GM13976 (cell line): Measurements from ENCODE around the gene ATP2B2.

Source experiments
- DNase-seq: peaks from one replicate; pipeline ENCODE4 v3.0.0; 2012; ENCODE audit warnings: low spot score
- in situ Hi-C: fragments of 300-500 bp; cut with MboI; formaldehyde crosslinking; loops from one replicate; pipeline ENCODE4 v1.12.0; 2022; ENCODE audit warnings: low sequenced_read_pairs, mixed read lengths, inconsistent platforms; ENCODE audit not compliant: unreplicated experiment
- TF ChIP-seq, protein P1 (sequence below): IDR thresholded peaks from 2 replicates; pipeline ENCODE4 v1.5.1; 2012; ENCODE audit warnings: borderline replicate concordance, mild to moderate bottlenecking; ENCODE audit not compliant: insufficient read depth; ENCODE audit errors: extremely low read depth, missing control alignments, control extremely low read depth

The ATP2B2 gene

DNA sequence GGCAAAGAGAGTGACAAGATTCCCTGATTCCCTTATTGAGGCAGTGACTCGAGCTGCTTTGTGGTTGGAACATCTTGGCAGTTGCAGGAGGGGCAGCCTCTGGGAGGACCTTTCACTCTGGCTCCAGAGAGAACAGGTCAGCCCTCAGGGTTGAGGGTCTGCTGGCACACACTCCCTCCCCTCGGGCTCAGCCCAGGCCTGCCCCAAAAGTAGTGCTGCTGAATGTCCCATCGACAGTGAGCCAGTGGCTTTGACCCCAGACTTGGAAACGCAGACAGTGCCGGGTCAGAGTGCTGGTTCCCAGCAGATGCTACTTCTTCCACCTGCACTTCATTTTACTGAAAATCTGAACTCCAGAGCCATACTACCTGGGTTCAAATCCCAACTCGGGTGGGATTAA, 25.6 kb upstream of the ATP2B2 start:
- no peak for DNase-seq
- in situ Hi-C loops = no loop called here
- TF ChIP-seq, protein P1, sequence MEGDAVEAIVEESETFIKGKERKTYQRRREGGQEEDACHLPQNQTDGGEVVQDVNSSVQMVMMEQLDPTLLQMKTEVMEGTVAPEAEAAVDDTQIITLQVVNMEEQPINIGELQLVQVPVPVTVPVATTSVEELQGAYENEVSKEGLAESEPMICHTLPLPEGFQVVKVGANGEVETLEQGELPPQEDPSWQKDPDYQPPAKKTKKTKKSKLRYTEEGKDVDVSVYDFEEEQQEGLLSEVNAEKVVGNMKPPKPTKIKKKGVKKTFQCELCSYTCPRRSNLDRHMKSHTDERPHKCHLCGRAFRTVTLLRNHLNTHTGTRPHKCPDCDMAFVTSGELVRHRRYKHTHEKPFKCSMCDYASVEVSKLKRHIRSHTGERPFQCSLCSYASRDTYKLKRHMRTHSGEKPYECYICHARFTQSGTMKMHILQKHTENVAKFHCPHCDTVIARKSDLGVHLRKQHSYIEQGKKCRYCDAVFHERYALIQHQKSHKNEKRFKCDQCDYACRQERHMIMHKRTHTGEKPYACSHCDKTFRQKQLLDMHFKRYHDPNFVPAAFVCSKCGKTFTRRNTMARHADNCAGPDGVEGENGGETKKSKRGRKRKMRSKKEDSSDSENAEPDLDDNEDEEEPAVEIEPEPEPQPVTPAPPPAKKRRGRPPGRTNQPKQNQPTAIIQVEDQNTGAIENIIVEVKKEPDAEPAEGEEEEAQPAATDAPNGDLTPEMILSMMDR = no peak

GRCh38 chr3:10530241-10530640, 24.9 kb upstream of the ATP2B2 start:
- in situ Hi-C loops = no loop called here
- TF ChIP-seq, protein P1 = no peak
- DNase-seq = no peak

- in situ Hi-C loops = no loop called here
- TF ChIP-seq, protein P1 = no peak
- no peak for DNase-seq
Observed at GRCh38 chr3:10529809-10530208, 24.4 kb upstream of the ATP2B2 start.

DNA sequence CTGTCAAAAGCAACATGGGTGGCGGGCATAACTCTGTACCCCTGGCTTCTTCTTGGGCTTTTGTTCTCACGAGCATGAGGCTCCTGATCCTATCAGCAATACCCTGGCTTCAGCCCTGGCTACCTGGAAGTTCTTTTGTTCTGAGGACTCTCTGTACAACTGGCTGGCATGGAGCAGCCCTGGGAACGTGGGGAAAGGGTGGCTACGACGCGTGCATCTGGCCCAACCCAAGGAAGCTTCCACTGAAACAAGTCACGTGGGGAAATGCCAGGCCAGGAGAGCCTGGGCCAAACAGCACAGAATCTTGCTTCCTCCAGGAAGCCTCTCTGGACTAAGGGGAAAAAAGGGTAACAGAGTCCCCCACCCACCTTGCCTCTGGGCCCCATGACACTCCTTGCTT, 22.7 kb upstream of the ATP2B2 start:
- in situ Hi-C loops = no loop called here
- TF ChIP-seq, protein P1 = no peak
- no peak for DNase-seq

GRCh38 chr3:10527295-10528001, 22.1 kb upstream of the ATP2B2 start:
- in situ Hi-C loops = no loop called here
- TF ChIP-seq, protein P1 = no peak
- no peak for DNase-seq

DNA sequence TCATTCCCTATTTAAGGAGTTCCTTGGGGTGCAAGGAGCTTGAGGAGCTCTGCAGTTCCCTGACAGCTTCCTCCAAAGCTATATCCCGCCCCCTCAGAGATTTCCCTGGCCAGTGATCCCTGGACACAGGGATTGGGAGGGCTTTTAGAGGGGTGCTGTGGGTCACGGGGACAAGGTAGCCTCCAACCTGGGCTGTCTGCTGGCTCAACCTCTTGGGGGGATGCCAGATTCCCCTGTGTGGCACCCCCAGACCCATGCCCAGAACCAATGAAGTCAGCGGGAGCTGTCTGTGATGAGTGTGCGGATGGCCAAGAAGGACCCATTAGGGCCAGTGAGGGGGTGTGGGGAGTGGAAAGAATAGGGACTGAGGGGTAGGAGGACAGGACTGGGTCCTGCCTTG, 21.0 kb upstream of the ATP2B2 start:
- TF ChIP-seq, protein P1 = no peak
- in situ Hi-C loops = no loop called here
- no peak for DNase-seq

GRCh38 chr3:10524799-10525301, 19.5 kb upstream of the ATP2B2 start:
- TF ChIP-seq, protein P1 = no peak
- in situ Hi-C loops = no loop called here

More at GRCh38 chr3:10524799-10525301, 19.5 kb upstream of the ATP2B2 start:
- DNase-seq = no peak
